GM23338 (cell line): ENCODE data around the gene ZBTB2. TPM values are rescaled to one million over a fixed set of nuclear protein-coding genes. Genes with fewer than 3 reads are reported as not detected.

Source experiments
- ATAC-seq: fragments of 200-7000 bp; cut with Tn5 transposase; 3 replicates; pipeline ENCODE4 v1.9.1; 2020
- DNase-seq: peaks from one replicate; pipeline ENCODE4 v3.0.0-alpha.2; 2015; ENCODE audit warnings: low spot score
- H2AFZ ChIP-seq: fragments of 200-600 bp; sonication (generic); 2 replicates; pipeline ENCODE4 v1.8.0; 2016; ENCODE audit warnings: antibody characterized with exemption, mild to moderate bottlenecking, moderate library complexity
- H3F3A ChIP-seq: fragments of 200-600 bp; sonication (generic); replicated peaks from 2 replicates; pipeline ENCODE4 v1.8.0; 2017; ENCODE audit warnings: antibody characterized with exemption, mixed run types, low read depth
- H3K27ac ChIP-seq: fragments of 200-600 bp; sonication (generic); 2 replicates; pipeline ENCODE4 v1.6.1; 2016; ENCODE audit warnings: low read depth
- H3K27me3 ChIP-seq: fragments of 200-600 bp; sonication (generic); 2 replicates; pipeline ENCODE4 v1.8.0; 2016; ENCODE audit warnings: mild to moderate bottlenecking, mixed run types, moderate library complexity; ENCODE audit not compliant: insufficient read depth
- H3K36me3 ChIP-seq: fragments of 200-600 bp; sonication (generic); 2 replicates; pipeline ENCODE4 v1.8.0; 2016; ENCODE audit warnings: mild to moderate bottlenecking; ENCODE audit not compliant: insufficient read depth
- H3K4me1 ChIP-seq: fragments of 200-600 bp; sonication (generic); 2 replicates; pipeline ENCODE4 v1.8.0; 2016; ENCODE audit warnings: mild to moderate bottlenecking, moderate library complexity; ENCODE audit not compliant: insufficient read depth
- H3K4me2 ChIP-seq: fragments of 200-600 bp; sonication (generic); 2 replicates; pipeline ENCODE4 v1.7.1; 2017; ENCODE audit warnings: mixed run types
- H3K4me3 ChIP-seq: fragments of 200-600 bp; sonication (generic); 2 replicates; pipeline ENCODE4 v1.6.1; 2016; ENCODE audit warnings: mixed run types
- H3K79me2 ChIP-seq: fragments of 200-600 bp; sonication (generic); replicated peaks from 2 replicates; pipeline ENCODE4 v1.8.0; 2017; ENCODE audit warnings: mild to moderate bottlenecking; ENCODE audit not compliant: insufficient read depth
- H3K9me2 ChIP-seq: fragments of 200-600 bp; sonication (generic); 2 replicates; pipeline ENCODE4 v1.8.0; 2017; ENCODE audit not compliant: insufficient read depth
- H4K20me1 ChIP-seq: fragments of 200-600 bp; sonication (generic); replicated peaks from 2 replicates; pipeline ENCODE4 v1.8.0; 2017; ENCODE audit warnings: mild to moderate bottlenecking; ENCODE audit not compliant: insufficient read depth
- H3K27ac Mint-ChIP-seq: 2 replicates; pipeline ENCODE4 v1.8.0; 2020; ENCODE audit warnings: inconsistent platforms, mild to moderate bottlenecking, moderate library complexity, mixed read lengths
- H3K27me3 Mint-ChIP-seq: 3 replicates; pipeline ENCODE4 v1.8.0; 2022; ENCODE audit warnings: low read depth, mild to moderate bottlenecking, moderate library complexity, mixed read lengths, inconsistent platforms; ENCODE audit not compliant: insufficient read depth, poor library complexity
- H3K36me3 Mint-ChIP-seq: 3 replicates; pipeline ENCODE4 v1.8.0; 2021; ENCODE audit warnings: low read depth, mild to moderate bottlenecking, inconsistent platforms, moderate library complexity, mixed read lengths
- H3K4me1 Mint-ChIP-seq: 3 replicates; pipeline ENCODE4 v1.8.0; 2020; ENCODE audit warnings: mild to moderate bottlenecking, inconsistent platforms, mixed read lengths
- H3K4me3 Mint-ChIP-seq: 3 replicates; pipeline ENCODE4 v1.8.0; 2021; ENCODE audit warnings: moderate library complexity, mild to moderate bottlenecking, inconsistent platforms, mixed read lengths
- H3K9me3 Mint-ChIP-seq: 3 replicates; pipeline ENCODE4 v1.8.0; 2020; ENCODE audit warnings: moderate library complexity, mild to moderate bottlenecking, inconsistent platforms, mixed read lengths
- CREB1 ChIP-seq: fragments of 250-450 bp; sonication (Bioruptor Pico); IDR thresholded peaks from 2 replicates; pipeline ENCODE4 v1.5.0; 2020; ENCODE audit warnings: low read depth, mild to moderate bottlenecking, moderate library complexity
- CTCF ChIP-seq, 2 experiments: fragments of 200-600 bp in 1 of 2; sonication (generic) in 1 of 2; conservative IDR thresholded peaks; 2 replicates each; pipeline versions ENCODE4 v1.5.1 to v1.6.1; 2016 to 2017; ENCODE audit warnings: antibody characterized with exemption in 2 of 2, low read depth in 2 of 2, mild to moderate bottlenecking in 2 of 2, moderate library complexity in 1 of 2
- ETS1 ChIP-seq: IDR thresholded peaks from 2 replicates; pipeline ENCODE4 v1.6.1; 2016; ENCODE audit warnings: antibody characterized with exemption
- EZH2 ChIP-seq: fragments of 200-600 bp; sonication (generic); IDR thresholded peaks from one replicate; pipeline ENCODE4 v1.8.0; 2017; ENCODE audit warnings: antibody characterized with exemption, mild to moderate bottlenecking, low read depth; ENCODE audit not compliant: unreplicated experiment
- EZH2phosphoT487 ChIP-seq: fragments of 200-600 bp; sonication (generic); IDR thresholded peaks from one replicate; pipeline ENCODE4 v1.8.1; 2018; ENCODE audit warnings: antibody characterized with exemption; ENCODE audit not compliant: unreplicated experiment
- JUNB ChIP-seq: IDR thresholded peaks from one replicate; pipeline ENCODE4 v1.6.1; 2016; ENCODE audit warnings: antibody characterized with exemption; ENCODE audit not compliant: unreplicated experiment
- NANOG ChIP-seq: IDR thresholded peaks from 2 replicates; pipeline ENCODE4 v1.6.1; 2016; ENCODE audit warnings: antibody characterized with exemption, borderline replicate concordance
- POLR2AphosphoS5 ChIP-seq: IDR thresholded peaks from 2 replicates; pipeline ENCODE4 v1.6.1; 2016; ENCODE audit warnings: antibody characterized with exemption, low read depth
- STAT1 ChIP-seq: IDR thresholded peaks from one replicate; pipeline ENCODE4 v1.6.1; 2016; ENCODE audit warnings: antibody characterized with exemption; ENCODE audit not compliant: unreplicated experiment
- ZNF114 ChIP-seq: fragments of 250-450 bp; sonication (Bioruptor Pico); IDR thresholded peaks from 2 replicates; pipeline ENCODE4 v1.5.0; 2020; ENCODE audit warnings: mild to moderate bottlenecking, moderate library complexity
- ZNF331 ChIP-seq: fragments of 250-450 bp; sonication (Bioruptor Pico); IDR thresholded peaks from 2 replicates; pipeline ENCODE4 v1.5.0; 2020; ENCODE audit warnings: low read depth, mild to moderate bottlenecking, moderate library complexity
- ZNF462 ChIP-seq: fragments of 250-450 bp; sonication (Bioruptor Pico); IDR thresholded peaks from 2 replicates; pipeline ENCODE4 v1.5.0; 2020; ENCODE audit warnings: mild to moderate bottlenecking, moderate library complexity
- polyA plus RNA-seq: library from polyadenylated mRNA; unstranded; fragments of >200 nt; fragmentation: Nextera tagmentation; extraction: Ambion mirVana; gene quantifications from 2 replicates; pipeline ENCODE4 v1.2.1, GENCODE V29; 2016
- total RNA-seq: library from RNA; depleted of rRNA; stranded (reverse); fragments of >200 nt; shearing (Covaris generic); gene quantifications from 2 replicates; pipeline ENCODE4 v1.2.3, GENCODE V29; 2014
- TF ChIP-seq, protein P1 (sequence below): IDR thresholded peaks from one replicate; pipeline ENCODE4 v1.6.1; 2018; ENCODE audit warnings: antibody characterized with exemption; ENCODE audit not compliant: unreplicated experiment

Gene ZBTB2
- total and polyA plus RNA-seq, 2 experiments from 2014 or later = 11.4 to 21.9 TPM

GRCh38 chr6:151365233-151365632 lies 26.1 kb downstream of the ZBTB2 start:
- Mint-ChIP-seq H3K36me3 (peaks cover 55% of the 10 kb centered on the region), H3K4me1 (0 out of 3 replicates have a peak, but pooled peaks cover 2% of the 10 kb centered on the region), H3K9me3 (no peaks in the 10 kb centered on the region), H3K4me3 (no peak overlapping the region), H3K27me3 (no peaks in the 10 kb centered on the region), H3K27ac (no peak overlapping the region)
- Histone ChIP-seq H3K9me2 (no peaks in the 10 kb centered on the region), H3K4me2 (no peak overlapping the region), H2AFZ (no peak overlapping the region), H3F3A (no peaks in the 10 kb centered on the region), H3K27me3 (no peaks in the 10 kb centered on the region), H3K36me3 (peaks cover 7% of the 10 kb centered on the region; the same call in 1 of the 2 replicates), H3K27ac (no peak overlapping the region), H3K79me2 (0 out of 2 replicates have a peak, but pooled peaks cover 3% of the 10 kb centered on the region), H4K20me1 (no peaks in the 10 kb centered on the region; the same call in 1 of the 2 replicates), H3K4me3 (no peak overlapping the region), H3K4me1 (no peaks in the 10 kb centered on the region)
- TF ChIP-seq CTCF (conservative IDR thresholded peaks at IDR 0.05; ENCODE audit: low read depth in 2 of 2) (no peak), EZH2 (no peak), NANOG (no peak), EZH2phosphoT487 (no peak), STAT1 (no peak), ZNF462 (CRISPR knock-in tag) (no peak), CREB1 (CRISPR knock-in tag) (no peak), ETS1 (no peak), JUNB (no peak), POLR2AphosphoS5 (no peak), ZNF331 (CRISPR knock-in tag) (no peak), ZNF114 (CRISPR knock-in tag) (no peak)
- TF ChIP-seq, protein P1, sequence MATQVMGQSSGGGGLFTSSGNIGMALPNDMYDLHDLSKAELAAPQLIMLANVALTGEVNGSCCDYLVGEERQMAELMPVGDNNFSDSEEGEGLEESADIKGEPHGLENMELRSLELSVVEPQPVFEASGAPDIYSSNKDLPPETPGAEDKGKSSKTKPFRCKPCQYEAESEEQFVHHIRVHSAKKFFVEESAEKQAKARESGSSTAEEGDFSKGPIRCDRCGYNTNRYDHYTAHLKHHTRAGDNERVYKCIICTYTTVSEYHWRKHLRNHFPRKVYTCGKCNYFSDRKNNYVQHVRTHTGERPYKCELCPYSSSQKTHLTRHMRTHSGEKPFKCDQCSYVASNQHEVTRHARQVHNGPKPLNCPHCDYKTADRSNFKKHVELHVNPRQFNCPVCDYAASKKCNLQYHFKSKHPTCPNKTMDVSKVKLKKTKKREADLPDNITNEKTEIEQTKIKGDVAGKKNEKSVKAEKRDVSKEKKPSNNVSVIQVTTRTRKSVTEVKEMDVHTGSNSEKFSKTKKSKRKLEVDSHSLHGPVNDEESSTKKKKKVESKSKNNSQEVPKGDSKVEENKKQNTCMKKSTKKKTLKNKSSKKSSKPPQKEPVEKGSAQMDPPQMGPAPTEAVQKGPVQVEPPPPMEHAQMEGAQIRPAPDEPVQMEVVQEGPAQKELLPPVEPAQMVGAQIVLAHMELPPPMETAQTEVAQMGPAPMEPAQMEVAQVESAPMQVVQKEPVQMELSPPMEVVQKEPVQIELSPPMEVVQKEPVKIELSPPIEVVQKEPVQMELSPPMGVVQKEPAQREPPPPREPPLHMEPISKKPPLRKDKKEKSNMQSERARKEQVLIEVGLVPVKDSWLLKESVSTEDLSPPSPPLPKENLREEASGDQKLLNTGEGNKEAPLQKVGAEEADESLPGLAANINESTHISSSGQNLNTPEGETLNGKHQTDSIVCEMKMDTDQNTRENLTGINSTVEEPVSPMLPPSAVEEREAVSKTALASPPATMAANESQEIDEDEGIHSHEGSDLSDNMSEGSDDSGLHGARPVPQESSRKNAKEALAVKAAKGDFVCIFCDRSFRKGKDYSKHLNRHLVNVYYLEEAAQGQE = no peak
- ATAC-seq (no peak), DNase-seq (no peak)
